ENCODE measurements around the gene FKBP1A. TPM values are rescaled to one million over a fixed set of nuclear protein-coding genes. Genes with fewer than 3 reads are reported as not detected.
A peak's percentile ranks its signal among the peaks of the same experiment; 100 is the strongest.

Gene FKBP1A
- total RNA-seq, 3 donors from 2014 or later = 115 to 191 (median 128) TPM

DNA sequence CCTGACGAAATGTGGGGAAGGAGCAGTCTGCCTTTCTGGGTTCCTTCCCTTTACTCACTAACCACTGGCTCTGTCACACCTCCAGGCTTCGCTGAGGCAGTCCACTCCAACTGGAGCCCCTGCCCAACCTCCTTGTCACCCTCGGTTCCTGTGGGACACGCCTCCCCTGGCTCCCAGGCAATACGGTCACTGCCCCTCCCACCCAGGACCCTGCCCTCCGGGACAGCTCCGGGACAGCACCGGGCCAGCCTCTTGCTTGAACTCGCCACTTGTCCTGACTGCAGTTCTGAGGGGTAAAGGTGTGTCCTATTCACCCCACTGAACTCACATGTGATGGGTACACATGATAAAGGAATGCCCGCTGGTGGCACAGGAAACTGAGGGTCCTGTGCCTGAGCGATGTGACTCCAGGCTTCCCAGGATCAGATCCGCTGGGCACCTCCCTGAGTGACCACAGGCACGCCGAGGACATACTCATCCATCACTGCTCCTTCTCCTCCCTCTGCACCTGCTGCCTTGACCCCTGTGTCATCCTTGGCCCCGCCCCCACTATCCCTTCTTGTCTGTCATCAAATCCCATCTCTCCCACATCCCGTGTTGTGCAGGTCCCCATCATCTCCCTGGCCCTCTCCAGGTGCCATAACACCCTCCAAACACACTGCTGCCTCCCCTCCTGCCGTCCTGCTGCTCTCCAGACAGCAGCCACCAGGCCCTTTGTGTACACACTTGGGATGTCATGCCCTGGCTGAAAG is 71.8 kb downstream of the FKBP1A start:
- Histone ChIP-seq H3K27me3 (no peaks in the 10 kb centered on the region), H3K9me3 (no peaks in the 10 kb centered on the region), H3K36me3 (no peaks in the 10 kb centered on the region), H3K27ac (peak overlapping the region in 1 of 2 donors; percentile 99), H3K4me3 (no peak overlapping the region), H3K4me1 (peaks cover 0 to under 1% of the 10 kb centered on the region in 2 donors)
- DNase-seq (ENCODE audit: low spot score in 2 of 2) = no peak
- intact Hi-C loops (cut with DNase I; ENCODE audit: low total_unique reads) = no loop called here
- TF ChIP-seq POLR2AphosphoS5 (IDR thresholded peaks at IDR 0.05) (no peak), POLR2A (IDR thresholded peaks at IDR 0.05) (no peak)
- TF ChIP-seq, protein P1, sequence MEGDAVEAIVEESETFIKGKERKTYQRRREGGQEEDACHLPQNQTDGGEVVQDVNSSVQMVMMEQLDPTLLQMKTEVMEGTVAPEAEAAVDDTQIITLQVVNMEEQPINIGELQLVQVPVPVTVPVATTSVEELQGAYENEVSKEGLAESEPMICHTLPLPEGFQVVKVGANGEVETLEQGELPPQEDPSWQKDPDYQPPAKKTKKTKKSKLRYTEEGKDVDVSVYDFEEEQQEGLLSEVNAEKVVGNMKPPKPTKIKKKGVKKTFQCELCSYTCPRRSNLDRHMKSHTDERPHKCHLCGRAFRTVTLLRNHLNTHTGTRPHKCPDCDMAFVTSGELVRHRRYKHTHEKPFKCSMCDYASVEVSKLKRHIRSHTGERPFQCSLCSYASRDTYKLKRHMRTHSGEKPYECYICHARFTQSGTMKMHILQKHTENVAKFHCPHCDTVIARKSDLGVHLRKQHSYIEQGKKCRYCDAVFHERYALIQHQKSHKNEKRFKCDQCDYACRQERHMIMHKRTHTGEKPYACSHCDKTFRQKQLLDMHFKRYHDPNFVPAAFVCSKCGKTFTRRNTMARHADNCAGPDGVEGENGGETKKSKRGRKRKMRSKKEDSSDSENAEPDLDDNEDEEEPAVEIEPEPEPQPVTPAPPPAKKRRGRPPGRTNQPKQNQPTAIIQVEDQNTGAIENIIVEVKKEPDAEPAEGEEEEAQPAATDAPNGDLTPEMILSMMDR (IDR thresholded peaks at IDR 0.05) = no peak

DNA sequence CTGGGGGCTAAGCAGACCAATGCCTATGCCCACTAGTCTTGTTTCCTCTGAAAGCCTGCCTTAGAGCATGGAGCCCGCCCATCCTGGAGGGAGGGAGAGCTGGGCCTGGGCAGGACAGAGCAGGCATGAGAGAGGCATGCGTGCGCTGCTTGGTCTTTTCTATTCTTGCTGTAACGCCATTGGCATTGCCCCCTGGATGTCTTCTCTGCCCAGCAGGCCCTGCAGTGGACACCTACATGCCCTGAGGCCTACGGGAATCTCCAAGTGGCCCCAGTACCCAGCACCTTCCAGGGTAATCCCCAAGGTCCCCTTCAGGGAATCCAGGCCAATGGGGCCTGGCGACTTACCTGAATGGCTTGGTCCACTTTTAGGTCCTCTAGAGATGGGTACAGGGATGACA is 72.8 kb downstream of the FKBP1A start:
- intact Hi-C loops (cut with DNase I; ENCODE audit: low total_unique reads) = no loop called here
- TF ChIP-seq POLR2A (IDR thresholded peaks at IDR 0.05) (no peak), POLR2AphosphoS5 (IDR thresholded peaks at IDR 0.05) (no peak)
- TF ChIP-seq, protein P1 (IDR thresholded peaks at IDR 0.05) = no peak

DNA sequence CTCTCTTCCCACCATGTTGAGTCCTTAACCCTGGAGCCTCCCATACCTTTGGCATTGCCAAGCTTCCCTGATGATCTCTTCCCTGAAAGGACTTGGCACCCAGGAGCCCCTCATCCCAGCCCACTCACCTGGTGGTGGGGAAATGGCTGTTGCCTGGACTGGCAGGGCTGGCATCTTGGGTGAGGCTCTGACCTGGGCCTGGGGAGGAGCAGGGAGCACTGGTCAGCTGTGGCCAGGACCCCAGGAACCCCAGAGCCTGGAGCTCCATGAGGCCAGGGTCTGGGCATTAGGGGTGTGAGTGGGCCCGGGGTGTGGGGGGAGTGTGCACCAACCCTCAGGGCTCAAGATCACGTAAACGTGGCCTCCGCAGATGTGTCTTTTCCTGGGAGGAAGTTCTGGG is 73.4 kb downstream of the FKBP1A start:
- intact Hi-C loops (cut with DNase I; ENCODE audit: low total_unique reads) = no loop called here
- no peak overlapping the region for H3K27ac ChIP-seq
- no peak for DNase-seq (ENCODE audit: low spot score in 2 of 2)
- H3K9me3 ChIP-seq = no peaks in the 10 kb centered on the region
- no peaks in the 10 kb centered on the region for H3K36me3 ChIP-seq
- no peaks in the 10 kb centered on the region for H3K4me1 ChIP-seq
- TF ChIP-seq, protein P1 (IDR thresholded peaks at IDR 0.05) = no peak
- TF ChIP-seq POLR2A (IDR thresholded peaks at IDR 0.05) (no peak), POLR2AphosphoS5 (IDR thresholded peaks at IDR 0.05) (no peak)
- H3K27me3 ChIP-seq = no peaks in the 10 kb centered on the region
- H3K4me3 ChIP-seq = no peak overlapping the region

More for the DNA sequence above, 72.8 kb downstream of the FKBP1A start:
- Histone ChIP-seq H3K36me3 (no peaks in the 10 kb centered on the region), H3K27ac (no peak overlapping the region), H3K4me1 (no peaks in the 10 kb centered on the region), H3K4me3 (no peak overlapping the region), H3K27me3 (no peaks in the 10 kb centered on the region), H3K9me3 (no peaks in the 10 kb centered on the region)
- no peak for DNase-seq (ENCODE audit: low spot score in 2 of 2)

DNA sequence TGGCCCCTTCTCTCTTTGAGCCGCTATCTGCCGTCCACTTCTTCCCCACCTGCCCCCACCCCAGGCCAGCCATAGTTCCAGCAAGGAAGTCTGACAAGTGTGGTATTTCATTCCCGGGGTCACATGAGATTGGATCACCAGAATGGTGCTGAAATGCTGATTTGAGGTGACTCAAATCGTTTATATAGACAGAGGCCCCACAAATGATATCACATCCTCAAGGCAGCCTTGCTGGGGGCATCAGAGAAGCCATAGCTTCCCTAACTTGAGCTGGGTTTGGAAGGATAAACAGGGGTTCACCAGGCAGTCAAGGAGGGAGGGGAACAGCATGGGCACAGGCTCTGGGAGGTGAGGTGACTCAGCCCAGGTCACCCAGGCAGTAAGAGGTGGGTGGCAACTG is 73.8 kb downstream of the FKBP1A start:
- no peaks in the 10 kb centered on the region for H3K9me3 ChIP-seq
- no peak overlapping the region for H3K27ac ChIP-seq
- intact Hi-C loops (cut with DNase I; ENCODE audit: low total_unique reads) = no loop called here
- no peaks in the 10 kb centered on the region for H3K27me3 ChIP-seq
- H3K4me1 ChIP-seq = no peaks in the 10 kb centered on the region
- no peak overlapping the region for H3K4me3 ChIP-seq
- H3K36me3 ChIP-seq = no peaks in the 10 kb centered on the region
- TF ChIP-seq, protein P1 (IDR thresholded peaks at IDR 0.05) = no peak
- TF ChIP-seq POLR2A (IDR thresholded peaks at IDR 0.05) = no peak
- no peak for TF ChIP-seq POLR2AphosphoS5 (IDR thresholded peaks at IDR 0.05)
- no peak for DNase-seq (ENCODE audit: low spot score in 2 of 2)

Other genes starting within 250 kb of the FKBP1A start
- gene TMEM74B, start 208.1 kb downstream of the FKBP1A start, total RNA-seq = 1 to 10 TPM in 2 of 3 donors, under 1 TPM in 1; 0.73 to 4.3 (median 1.1) TPM
- gene C20orf202, start 189.6 kb downstream of the FKBP1A start, total RNA-seq = under 1 TPM in 2 of 3 donors, not detected in 1; 0.33 to 0.48 TPM
- not detected for gene RAD21L1, start 167.0 kb downstream of the FKBP1A start, total RNA-seq
- 1 to 10 TPM; 2.3 to 4.0 (median 3.5) TPM for gene SNPH, start 126.8 kb downstream of the FKBP1A start, total RNA-seq
- gene SDCBP2, start 63.9 kb downstream of the FKBP1A start, total RNA-seq = 10 to 100 TPM in 1 of 3 donors, 1 to 10 TPM in 2; 5.0 to 10.8 (median 9.8) TPM
- 10 to 100 TPM; 36.7 to 67.5 (median 49.5) TPM for gene NSFL1C, start 73.8 kb upstream of the FKBP1A start, total RNA-seq
- 10 to 100 TPM in 1 of 3 donors, 1 to 10 TPM in 2; 2.9 to 30.9 (median 4.3) TPM for gene SIRPB2, start 98.4 kb upstream of the FKBP1A start, total RNA-seq
- not detected for gene SIRPD, start 164.7 kb upstream of the FKBP1A start, total RNA-seq
- gene SIRPB1, start 227.0 kb upstream of the FKBP1A start, total RNA-seq = 1 to 10 TPM; 2.6 to 8.5 (median 5.8) TPM